Activated naive CD8-positive, alpha-beta T cell treated with anti-CD3 and anti-CD28 coated beads, Interleukin-2, amount 50 U/mL, for 24 hours (primary cell): ENCODE results near the gene PLEK2.
A peak's percentile ranks its signal among the peaks of the same experiment; 100 is the strongest.
"Not testable (repeated sequence)": the region's sequence is repeated elsewhere in the genome, so short reads cannot be mapped to it uniquely, and the experiment has no call there.

Source experiments
- ATAC-seq: fragments of 150-1000 bp; cut with Tn5 transposase; one replicate; pipeline ENCODE4 v1.10.0; 2021
- DNase-seq: peaks from one replicate; pipeline ENCODE4 v3.0.0; 2021
- H3K27ac Mint-ChIP-seq: one replicate; pipeline ENCODE4 v1.8.0; 2021; ENCODE audit warnings: mild to moderate bottlenecking, mixed read lengths
- H3K27me3 Mint-ChIP-seq: one replicate; pipeline ENCODE4 v1.8.0; 2021; ENCODE audit warnings: mixed read lengths
- H3K36me3 Mint-ChIP-seq: one replicate; pipeline ENCODE4 v1.8.0; 2021; ENCODE audit warnings: low read depth, mixed read lengths
- H3K4me1 Mint-ChIP-seq: one replicate; pipeline ENCODE4 v1.8.0; 2021; ENCODE audit warnings: mixed read lengths
- H3K4me3 Mint-ChIP-seq: one replicate; pipeline ENCODE4 v1.8.0; 2021; ENCODE audit warnings: mild to moderate bottlenecking, moderate library complexity, mixed read lengths
- H3K9me3 Mint-ChIP-seq: one replicate; pipeline ENCODE4 v1.8.0; 2021; ENCODE audit warnings: mixed read lengths

Gene PLEK2

GRCh38 chr14:67420102-67420739 is 8.3 kb upstream of the PLEK2 start:
- no peak overlapping the region for H3K27ac Mint-ChIP-seq
- H3K4me1 Mint-ChIP-seq: peaks cover 2% of the 10 kb centered on the region
- peak; percentile 20 for ATAC-seq
- peak; percentile 57 for DNase-seq
- no peaks in the 10 kb centered on the region for H3K36me3 Mint-ChIP-seq
- H3K27me3 Mint-ChIP-seq: peaks cover 7% of the 10 kb centered on the region
- H3K4me3 Mint-ChIP-seq: no peak overlapping the region
- no peaks in the 10 kb centered on the region for H3K9me3 Mint-ChIP-seq

- H3K27ac Mint-ChIP-seq: no peak overlapping the region
- no peak for ATAC-seq
- H3K4me1 Mint-ChIP-seq: peaks cover 13% of the 10 kb centered on the region
- H3K36me3 Mint-ChIP-seq: no peaks in the 10 kb centered on the region
- no peak overlapping the region for H3K4me3 Mint-ChIP-seq
- H3K9me3 Mint-ChIP-seq: no peaks in the 10 kb centered on the region
- peaks cover 5% of the 10 kb centered on the region for H3K27me3 Mint-ChIP-seq
- no peak for DNase-seq
These were observed 6.6 kb upstream of the PLEK2 start for GRCh38 chr14:67418401-67419191.

- Mint-ChIP-seq H3K9me3 (no peaks in the 10 kb centered on the region), H3K27me3 (no peaks in the 10 kb centered on the region), H3K36me3 (no peaks in the 10 kb centered on the region), H3K27ac (no peak overlapping the region), H3K4me3 (no peak overlapping the region), H3K4me1 (peaks cover 11% of the 10 kb centered on the region)
- ATAC-seq (no peak), DNase-seq (no peak)
These were observed 5.7 kb upstream of the PLEK2 start for GRCh38 chr14:67417633-67418032.

GRCh38 chr14:67416810-67417209 is 4.8 kb upstream of the PLEK2 start:
- Mint-ChIP-seq H3K27me3 (peaks cover 6% of the 10 kb centered on the region), H3K4me3 (no peak overlapping the region), H3K9me3 (no peaks in the 10 kb centered on the region), H3K4me1 (peaks cover 14% of the 10 kb centered on the region), H3K36me3 (no peaks in the 10 kb centered on the region), H3K27ac (no peak overlapping the region)
- ATAC-seq (no peak), DNase-seq (no peak)

GRCh38 chr14:67416085-67416484 is 4.1 kb upstream of the PLEK2 start:
- H3K9me3 Mint-ChIP-seq: no peaks in the 10 kb centered on the region
- peaks cover 12% of the 10 kb centered on the region for H3K27me3 Mint-ChIP-seq
- no peak overlapping the region for H3K27ac Mint-ChIP-seq
- peaks cover 14% of the 10 kb centered on the region for H3K4me1 Mint-ChIP-seq
- no peak overlapping the region for H3K4me3 Mint-ChIP-seq
- no peaks in the 10 kb centered on the region for H3K36me3 Mint-ChIP-seq
- no peak for ATAC-seq
- DNase-seq: no peak

- H3K27me3 Mint-ChIP-seq: peaks cover 16% of the 10 kb centered on the region
- not testable (repeated sequence) for H3K9me3 Mint-ChIP-seq, H3K27ac Mint-ChIP-seq
These were observed 3.6 kb upstream of the PLEK2 start for GRCh38 chr14:67415610-67416009.

GRCh38 chr14:67413806-67414769 is 2.1 kb upstream of the PLEK2 start:
- DNase-seq (peak; percentile 55), ATAC-seq (peak; percentile 92)
- Mint-ChIP-seq H3K27ac (no peak overlapping the region), H3K9me3 (no peaks in the 10 kb centered on the region), H3K36me3 (no peaks in the 10 kb centered on the region), H3K4me1 (peaks cover 14% of the 10 kb centered on the region), H3K4me3 (no peak overlapping the region), H3K27me3 (peaks cover 20% of the 10 kb centered on the region)

More at GRCh38 chr14:67415610-67416009, 3.6 kb upstream of the PLEK2 start:
- not testable (repeated sequence) for H3K4me3 Mint-ChIP-seq, ATAC-seq, DNase-seq, H3K36me3 Mint-ChIP-seq
- H3K4me1 Mint-ChIP-seq: peaks cover 14% of the 10 kb centered on the region

GRCh38 chr14:67411370-67411769 is 595 bp downstream of the PLEK2 start:
- Mint-ChIP-seq H3K4me3 (no peak overlapping the region), H3K4me1 (peaks cover 14% of the 10 kb centered on the region), H3K9me3 (no peaks in the 10 kb centered on the region), H3K27me3 (peaks cover 20% of the 10 kb centered on the region), H3K36me3 (no peaks in the 10 kb centered on the region), H3K27ac (no peak overlapping the region)
- no peak for DNase-seq
- no peak for ATAC-seq

- Mint-ChIP-seq H3K27ac (no peak overlapping the region), H3K9me3 (no peaks in the 10 kb centered on the region), H3K4me1 (peaks cover 14% of the 10 kb centered on the region), H3K4me3 (no peak overlapping the region), H3K36me3 (no peaks in the 10 kb centered on the region), H3K27me3 (peaks cover 22% of the 10 kb centered on the region)
- ATAC-seq (no peak), DNase-seq (no peak)
These were observed 1.7 kb downstream of the PLEK2 start for GRCh38 chr14:67410313-67410712.

- DNase-seq (no peak), ATAC-seq (no peak)
- H3K4me1 Mint-ChIP-seq: peaks cover 10% of the 10 kb centered on the region
- no peak overlapping the region for H3K4me3 Mint-ChIP-seq
- H3K9me3 Mint-ChIP-seq: no peaks in the 10 kb centered on the region
- H3K27me3 Mint-ChIP-seq: peaks cover 22% of the 10 kb centered on the region
- no peak overlapping the region for H3K27ac Mint-ChIP-seq
- no peaks in the 10 kb centered on the region for H3K36me3 Mint-ChIP-seq
These were observed 2.5 kb downstream of the PLEK2 start for GRCh38 chr14:67409461-67409860.

- not testable (repeated sequence) for H3K4me3 Mint-ChIP-seq, H3K4me1 Mint-ChIP-seq, H3K9me3 Mint-ChIP-seq, ATAC-seq, H3K36me3 Mint-ChIP-seq, DNase-seq, H3K27ac Mint-ChIP-seq
- H3K27me3 Mint-ChIP-seq: peaks cover 22% of the 10 kb centered on the region
These were observed 3.7 kb downstream of the PLEK2 start for GRCh38 chr14:67408122-67408801.

GRCh38 chr14:67405771-67406170 is 6.2 kb downstream of the PLEK2 start:
- Mint-ChIP-seq H3K4me1 (no peaks in the 10 kb centered on the region), H3K27ac (no peak overlapping the region), H3K27me3 (peaks cover 11% of the 10 kb centered on the region), H3K9me3 (no peaks in the 10 kb centered on the region), H3K36me3 (no peaks in the 10 kb centered on the region), H3K4me3 (no peak overlapping the region)
- no peak for DNase-seq
- no peak for ATAC-seq

- Mint-ChIP-seq H3K27me3 (peaks cover 4% of the 10 kb centered on the region), H3K27ac (no peak overlapping the region)
- no peak for DNase-seq
These were observed 11.5 kb downstream of the PLEK2 start for GRCh38 chr14:67400434-67400833.

GRCh38 chr14:67397536-67397935 is 14.4 kb downstream of the PLEK2 start:
- Mint-ChIP-seq H3K4me1 (no peaks in the 10 kb centered on the region), H3K4me3 (no peak overlapping the region), H3K36me3 (no peaks in the 10 kb centered on the region), H3K27me3 (peaks cover 1% of the 10 kb centered on the region), H3K9me3 (no peaks in the 10 kb centered on the region), H3K27ac (no peak overlapping the region)
- no peak for DNase-seq
- no peak for ATAC-seq

More at GRCh38 chr14:67400434-67400833, 11.5 kb downstream of the PLEK2 start:
- no peak for ATAC-seq
- Mint-ChIP-seq H3K4me1 (no peaks in the 10 kb centered on the region), H3K36me3 (no peaks in the 10 kb centered on the region), H3K4me3 (no peak overlapping the region), H3K9me3 (no peaks in the 10 kb centered on the region)
